Epithelial cell of proximal tubule (primary cell): Measurements from ENCODE around the gene SNX5. TPM values are rescaled to one million over a fixed set of nuclear protein-coding genes. Genes with fewer than 3 reads are reported as not detected.

Experiments used
- DNase-seq: peaks from one replicate; pipeline ENCODE4 v3.0.0-alpha.2; 2011; ENCODE audit warnings: low read depth
- H3K4me3 ChIP-seq: 2 replicates; pipeline ENCODE4 v1.5.1; 2011; ENCODE audit warnings: low read depth, mild to moderate bottlenecking, low read length
- total RNA-seq: library from RNA; depleted of rRNA; stranded (reverse); fragments of >200 nt; gene quantifications from 2 replicates; pipeline ENCODE4 v1.2.3, GENCODE V29; 2015
- TF ChIP-seq, protein P1 (sequence below): conservative IDR thresholded peaks from 2 replicates; pipeline ENCODE4 v1.5.1; 2012; ENCODE audit warnings: low read depth, mild to moderate bottlenecking, low read length

Gene SNX5
- total RNA-seq, 1 donor from 2014 or later, result 182 TPM

DNA sequence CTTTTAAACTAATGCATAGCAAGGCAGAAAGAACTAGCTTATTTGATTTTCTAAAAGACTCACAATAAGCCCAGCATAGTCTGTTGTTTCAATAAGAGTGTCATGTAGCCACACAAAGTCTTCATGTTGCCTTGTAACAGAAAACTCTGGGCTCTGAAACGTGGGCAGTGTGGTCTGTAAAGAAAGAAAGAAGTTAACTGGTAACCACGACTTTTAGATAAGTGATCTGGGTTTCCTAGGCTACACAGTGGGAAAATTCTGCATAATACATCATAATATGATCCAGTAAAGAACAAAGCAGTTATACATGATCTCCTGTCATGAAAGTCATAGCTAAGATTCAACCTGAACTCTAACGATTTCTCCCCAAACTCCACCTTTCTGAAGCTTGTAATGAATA lies 13.3 kb downstream of the SNX5 start:
- no peak overlapping the region for H3K4me3 ChIP-seq
- TF ChIP-seq, protein P1, sequence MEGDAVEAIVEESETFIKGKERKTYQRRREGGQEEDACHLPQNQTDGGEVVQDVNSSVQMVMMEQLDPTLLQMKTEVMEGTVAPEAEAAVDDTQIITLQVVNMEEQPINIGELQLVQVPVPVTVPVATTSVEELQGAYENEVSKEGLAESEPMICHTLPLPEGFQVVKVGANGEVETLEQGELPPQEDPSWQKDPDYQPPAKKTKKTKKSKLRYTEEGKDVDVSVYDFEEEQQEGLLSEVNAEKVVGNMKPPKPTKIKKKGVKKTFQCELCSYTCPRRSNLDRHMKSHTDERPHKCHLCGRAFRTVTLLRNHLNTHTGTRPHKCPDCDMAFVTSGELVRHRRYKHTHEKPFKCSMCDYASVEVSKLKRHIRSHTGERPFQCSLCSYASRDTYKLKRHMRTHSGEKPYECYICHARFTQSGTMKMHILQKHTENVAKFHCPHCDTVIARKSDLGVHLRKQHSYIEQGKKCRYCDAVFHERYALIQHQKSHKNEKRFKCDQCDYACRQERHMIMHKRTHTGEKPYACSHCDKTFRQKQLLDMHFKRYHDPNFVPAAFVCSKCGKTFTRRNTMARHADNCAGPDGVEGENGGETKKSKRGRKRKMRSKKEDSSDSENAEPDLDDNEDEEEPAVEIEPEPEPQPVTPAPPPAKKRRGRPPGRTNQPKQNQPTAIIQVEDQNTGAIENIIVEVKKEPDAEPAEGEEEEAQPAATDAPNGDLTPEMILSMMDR, result no peak
- no peak for DNase-seq

DNA sequence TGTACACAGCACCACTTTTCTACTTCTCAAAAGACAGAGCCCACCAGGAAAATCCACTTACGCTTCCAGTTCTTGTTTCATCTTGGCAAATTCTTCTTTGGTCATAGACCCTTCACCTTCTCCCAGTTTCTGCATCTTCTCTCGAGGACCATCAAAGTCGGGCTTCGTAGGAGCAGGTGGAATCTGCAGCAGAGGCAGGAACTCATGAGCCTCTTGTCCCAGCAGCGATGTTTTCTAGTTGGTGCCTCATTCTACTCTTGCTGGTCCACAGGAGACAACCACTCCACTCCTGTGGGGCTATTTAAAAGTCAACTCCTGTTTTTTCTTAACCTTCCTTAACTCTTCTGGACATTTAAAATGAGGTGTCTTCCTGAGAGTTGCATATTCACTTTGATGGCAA lies 14.7 kb downstream of the SNX5 start:
- no peak overlapping the region for H3K4me3 ChIP-seq
- TF ChIP-seq, protein P1, result no peak
- no peak for DNase-seq

DNA sequence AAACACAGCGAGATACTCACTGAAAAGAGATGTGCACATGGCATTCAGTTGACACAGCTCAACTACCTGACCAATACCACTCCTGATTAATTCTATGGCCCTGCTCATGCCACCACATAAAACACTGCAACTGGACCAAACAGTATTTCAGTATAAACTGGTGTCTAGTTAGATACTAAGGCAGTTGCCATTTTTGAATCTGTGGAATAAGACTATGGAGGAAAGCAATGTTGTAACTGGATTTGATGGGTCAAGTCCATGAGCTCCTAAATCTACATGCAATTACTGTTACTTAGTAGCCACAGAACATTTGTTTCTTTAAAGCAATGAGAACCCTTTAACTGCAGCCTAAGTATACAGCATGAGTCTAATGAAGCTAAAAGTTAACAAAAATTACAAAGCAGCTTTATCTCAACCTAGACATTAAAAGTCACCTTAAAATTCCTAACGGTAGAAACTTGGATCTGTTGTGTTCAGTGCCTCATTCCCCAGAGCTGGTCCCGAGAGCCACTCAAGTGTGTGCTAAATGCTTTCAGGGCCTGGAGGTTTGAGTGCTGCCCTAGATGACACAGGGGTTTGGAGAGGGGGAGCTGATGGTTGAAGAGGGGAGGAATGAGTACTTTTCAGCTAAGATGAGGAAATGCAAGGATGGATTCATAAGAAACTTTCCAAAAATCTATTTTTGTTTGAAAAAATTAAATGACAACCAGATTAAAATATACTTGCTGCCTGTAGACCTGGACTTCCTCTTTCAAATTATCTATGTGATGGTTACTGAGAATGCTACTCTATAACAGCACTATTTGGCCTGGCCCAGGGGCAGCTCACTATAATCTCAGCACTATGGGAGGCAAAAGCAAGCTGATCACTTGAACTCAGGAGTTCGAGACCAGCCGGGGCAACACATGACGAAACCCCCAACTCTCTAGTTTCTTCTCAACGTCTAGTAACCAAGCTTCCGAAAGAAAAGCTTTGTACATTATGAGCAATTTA lies 15.6 kb downstream of the SNX5 start:
- no peak for DNase-seq
- TF ChIP-seq, protein P1, result no peak
- H3K4me3 ChIP-seq, result no peak overlapping the region

DNA sequence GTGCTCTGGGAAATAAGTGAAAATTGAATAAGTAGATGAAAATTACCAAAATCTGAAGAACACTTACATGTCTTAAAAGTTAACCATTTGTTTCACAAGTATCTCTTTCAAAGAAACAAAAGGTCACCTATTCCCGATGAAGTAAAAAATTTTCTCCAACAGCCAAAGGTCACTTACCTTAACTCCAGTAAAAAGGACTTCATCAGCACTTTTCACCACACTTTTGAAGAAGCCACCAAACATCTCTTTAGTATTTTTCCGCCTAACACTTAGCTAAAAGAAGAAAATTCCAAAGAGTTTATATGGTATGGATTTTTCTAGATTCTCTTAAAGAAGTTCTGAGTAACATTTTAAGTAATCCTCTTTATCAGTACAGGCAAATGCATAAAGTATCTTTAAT lies 17.3 kb downstream of the SNX5 start:
- H3K4me3 ChIP-seq, result no peak overlapping the region
- no peak for DNase-seq
- TF ChIP-seq, protein P1, result no peak

DNA sequence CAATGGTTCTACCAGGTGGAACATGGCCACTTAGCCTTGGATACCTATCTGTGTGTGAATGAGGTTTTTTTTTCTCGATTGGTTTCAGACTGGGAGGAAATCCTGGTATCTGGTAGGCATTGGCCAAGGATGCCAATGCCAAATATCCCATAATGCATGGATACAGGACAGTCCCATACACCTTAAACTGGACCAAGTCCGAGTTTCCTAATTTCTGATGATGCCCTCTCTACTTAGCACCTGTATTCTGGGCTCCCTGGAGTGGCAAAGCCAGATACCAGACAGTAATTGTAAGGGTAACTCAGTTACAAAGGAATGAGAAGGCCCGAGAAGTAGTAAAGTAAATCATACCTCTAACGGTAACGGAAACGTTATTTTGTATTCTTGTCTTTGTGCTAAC lies 17.9 kb downstream of the SNX5 start:
- TF ChIP-seq, protein P1, result no peak
- no peak overlapping the region for H3K4me3 ChIP-seq
- DNase-seq, result no peak

DNA sequence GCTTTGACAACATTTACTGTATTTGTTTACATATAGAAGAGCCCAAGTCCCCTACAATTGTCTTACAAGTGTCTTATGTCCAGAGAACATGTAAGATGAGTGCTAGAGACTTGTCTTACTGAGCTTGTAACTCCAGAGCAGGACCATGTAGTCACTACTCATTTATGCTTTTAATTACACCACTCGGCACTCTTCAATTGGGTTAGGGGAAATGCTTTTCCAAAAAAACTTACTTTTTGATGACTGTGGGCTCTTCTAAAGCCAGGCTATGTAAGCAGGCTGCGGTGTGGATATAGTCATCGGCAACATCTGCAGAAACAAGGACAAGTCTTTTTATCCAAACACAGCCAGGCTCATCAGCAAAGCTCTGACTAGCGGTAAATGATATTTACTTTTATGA lies 18.7 kb downstream of the SNX5 start:
- no peak overlapping the region for H3K4me3 ChIP-seq
- DNase-seq, result no peak
- TF ChIP-seq, protein P1, result no peak

DNA sequence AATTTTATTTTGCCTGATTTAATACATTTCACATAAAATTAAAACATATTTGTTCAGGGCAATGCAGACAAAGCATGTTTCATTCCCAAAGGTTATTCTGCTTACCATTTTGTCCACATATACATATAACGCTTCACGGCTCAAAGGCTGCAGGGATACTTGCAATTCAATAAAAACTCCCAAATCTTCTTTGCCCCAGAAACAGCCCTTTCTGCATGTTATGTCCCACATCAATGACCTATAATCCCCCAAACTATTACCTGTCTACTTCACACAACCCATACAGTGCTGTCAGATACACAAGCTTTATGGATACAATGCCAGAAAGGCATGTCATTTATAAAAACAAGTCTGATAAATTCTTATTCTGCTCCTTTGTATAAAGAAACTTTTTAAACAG lies 20.2 kb downstream of the SNX5 start:
- TF ChIP-seq, protein P1, result no peak
- no peak for DNase-seq
- H3K4me3 ChIP-seq, result no peak overlapping the region
